ENCODE measurements around the gene SLC35B1.

The SLC35B1 gene

GRCh38 chr17:49691677-49692191 lies 16.0 kb downstream of the SLC35B1 start:
- no peaks in the 10 kb centered on the region for H3K27me3 ChIP-seq (ENCODE audit: insufficient read depth, poor library complexity, severe bottlenecking)
- no peak for DNase-seq (ENCODE audit: low read depth in 1 of 2, low spot score in 1 of 2)
- TF ChIP-seq POLR2AphosphoS5 (IDR thresholded peaks at IDR 0.05; ENCODE audit: low read depth) (no peak), SPI1 (IDR thresholded peaks at IDR 0.05; ENCODE audit: borderline replicate concordance, low read depth) (no peak), GABPA (IDR thresholded peaks at IDR 0.05; ENCODE audit: low read depth) (no peak)
- TF ChIP-seq, protein P1, sequence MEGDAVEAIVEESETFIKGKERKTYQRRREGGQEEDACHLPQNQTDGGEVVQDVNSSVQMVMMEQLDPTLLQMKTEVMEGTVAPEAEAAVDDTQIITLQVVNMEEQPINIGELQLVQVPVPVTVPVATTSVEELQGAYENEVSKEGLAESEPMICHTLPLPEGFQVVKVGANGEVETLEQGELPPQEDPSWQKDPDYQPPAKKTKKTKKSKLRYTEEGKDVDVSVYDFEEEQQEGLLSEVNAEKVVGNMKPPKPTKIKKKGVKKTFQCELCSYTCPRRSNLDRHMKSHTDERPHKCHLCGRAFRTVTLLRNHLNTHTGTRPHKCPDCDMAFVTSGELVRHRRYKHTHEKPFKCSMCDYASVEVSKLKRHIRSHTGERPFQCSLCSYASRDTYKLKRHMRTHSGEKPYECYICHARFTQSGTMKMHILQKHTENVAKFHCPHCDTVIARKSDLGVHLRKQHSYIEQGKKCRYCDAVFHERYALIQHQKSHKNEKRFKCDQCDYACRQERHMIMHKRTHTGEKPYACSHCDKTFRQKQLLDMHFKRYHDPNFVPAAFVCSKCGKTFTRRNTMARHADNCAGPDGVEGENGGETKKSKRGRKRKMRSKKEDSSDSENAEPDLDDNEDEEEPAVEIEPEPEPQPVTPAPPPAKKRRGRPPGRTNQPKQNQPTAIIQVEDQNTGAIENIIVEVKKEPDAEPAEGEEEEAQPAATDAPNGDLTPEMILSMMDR (IDR thresholded peaks at IDR 0.05; ENCODE audit: insufficient read depth, low read length), result no peak
- TF ChIP-seq, protein P2, sequence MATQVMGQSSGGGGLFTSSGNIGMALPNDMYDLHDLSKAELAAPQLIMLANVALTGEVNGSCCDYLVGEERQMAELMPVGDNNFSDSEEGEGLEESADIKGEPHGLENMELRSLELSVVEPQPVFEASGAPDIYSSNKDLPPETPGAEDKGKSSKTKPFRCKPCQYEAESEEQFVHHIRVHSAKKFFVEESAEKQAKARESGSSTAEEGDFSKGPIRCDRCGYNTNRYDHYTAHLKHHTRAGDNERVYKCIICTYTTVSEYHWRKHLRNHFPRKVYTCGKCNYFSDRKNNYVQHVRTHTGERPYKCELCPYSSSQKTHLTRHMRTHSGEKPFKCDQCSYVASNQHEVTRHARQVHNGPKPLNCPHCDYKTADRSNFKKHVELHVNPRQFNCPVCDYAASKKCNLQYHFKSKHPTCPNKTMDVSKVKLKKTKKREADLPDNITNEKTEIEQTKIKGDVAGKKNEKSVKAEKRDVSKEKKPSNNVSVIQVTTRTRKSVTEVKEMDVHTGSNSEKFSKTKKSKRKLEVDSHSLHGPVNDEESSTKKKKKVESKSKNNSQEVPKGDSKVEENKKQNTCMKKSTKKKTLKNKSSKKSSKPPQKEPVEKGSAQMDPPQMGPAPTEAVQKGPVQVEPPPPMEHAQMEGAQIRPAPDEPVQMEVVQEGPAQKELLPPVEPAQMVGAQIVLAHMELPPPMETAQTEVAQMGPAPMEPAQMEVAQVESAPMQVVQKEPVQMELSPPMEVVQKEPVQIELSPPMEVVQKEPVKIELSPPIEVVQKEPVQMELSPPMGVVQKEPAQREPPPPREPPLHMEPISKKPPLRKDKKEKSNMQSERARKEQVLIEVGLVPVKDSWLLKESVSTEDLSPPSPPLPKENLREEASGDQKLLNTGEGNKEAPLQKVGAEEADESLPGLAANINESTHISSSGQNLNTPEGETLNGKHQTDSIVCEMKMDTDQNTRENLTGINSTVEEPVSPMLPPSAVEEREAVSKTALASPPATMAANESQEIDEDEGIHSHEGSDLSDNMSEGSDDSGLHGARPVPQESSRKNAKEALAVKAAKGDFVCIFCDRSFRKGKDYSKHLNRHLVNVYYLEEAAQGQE (IDR thresholded peaks at IDR 0.05; ENCODE audit: insufficient replicate concordance, low read depth), result no peak
- no peak overlapping the region for H3K4me3 ChIP-seq (replicated peaks; ENCODE audit: insufficient read depth, low read length)
- no peak overlapping the region for H3K27ac ChIP-seq (replicated peaks)

DNA sequence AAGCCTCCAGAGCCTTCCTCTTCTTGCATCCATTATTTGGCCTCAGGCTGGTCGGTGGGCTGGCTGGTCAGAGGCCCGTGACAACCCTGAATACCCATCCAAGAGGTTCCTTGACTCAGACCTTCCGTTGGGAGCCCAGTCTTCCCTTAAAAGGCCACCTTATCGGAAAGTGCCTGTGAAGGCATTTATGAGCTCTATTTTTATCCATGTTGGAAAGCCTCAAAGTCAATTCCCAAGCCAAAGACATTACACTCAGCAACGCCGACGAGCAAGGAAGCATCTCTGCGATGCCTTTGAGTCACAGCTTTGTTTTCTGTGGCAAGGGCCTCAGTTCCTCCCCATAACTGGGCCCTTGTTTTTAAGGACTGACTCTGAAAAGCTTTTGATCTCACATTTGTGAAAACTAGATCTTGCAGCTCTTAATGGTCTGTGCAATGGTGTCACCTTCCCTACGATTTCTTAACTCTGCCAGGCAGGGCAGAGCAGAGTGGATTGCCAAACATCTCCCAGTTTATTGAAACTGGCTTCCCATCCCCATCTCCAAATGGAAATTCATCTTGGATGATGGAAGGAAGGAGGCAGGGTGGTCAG lies 16.6 kb downstream of the SLC35B1 start:
- Histone ChIP-seq H3K4me3 (replicated peaks; ENCODE audit: insufficient read depth, low read length) (no peak overlapping the region), H3K27me3 (ENCODE audit: insufficient read depth, poor library complexity, severe bottlenecking) (no peaks in the 10 kb centered on the region), H3K27ac (replicated peaks) (no peak overlapping the region)
- TF ChIP-seq, protein P1 (IDR thresholded peaks at IDR 0.05; ENCODE audit: insufficient read depth, low read length), result no peak
- TF ChIP-seq GABPA (IDR thresholded peaks at IDR 0.05; ENCODE audit: low read depth) (no peak), POLR2AphosphoS5 (IDR thresholded peaks at IDR 0.05; ENCODE audit: low read depth) (no peak), SPI1 (IDR thresholded peaks at IDR 0.05; ENCODE audit: borderline replicate concordance, low read depth) (no peak)
- TF ChIP-seq, protein P2 (IDR thresholded peaks at IDR 0.05; ENCODE audit: insufficient replicate concordance, low read depth), result no peak
- no peak for DNase-seq (ENCODE audit: low read depth in 1 of 2, low spot score in 1 of 2)

GRCh38 chr17:49690256-49690655 lies 17.5 kb downstream of the SLC35B1 start:
- no peaks in the 10 kb centered on the region for H3K27me3 ChIP-seq (ENCODE audit: insufficient read depth, poor library complexity, severe bottlenecking)
- H3K4me3 ChIP-seq (replicated peaks; ENCODE audit: insufficient read depth, low read length), result no peak overlapping the region
- DNase-seq (ENCODE audit: low read depth in 1 of 2, low spot score in 1 of 2), result no peak
- TF ChIP-seq, protein P2 (IDR thresholded peaks at IDR 0.05; ENCODE audit: insufficient replicate concordance, low read depth), result no peak
- TF ChIP-seq, protein P1 (IDR thresholded peaks at IDR 0.05; ENCODE audit: insufficient read depth, low read length), result no peak
- no peak for TF ChIP-seq GABPA (IDR thresholded peaks at IDR 0.05; ENCODE audit: low read depth)
- TF ChIP-seq SPI1 (IDR thresholded peaks at IDR 0.05; ENCODE audit: borderline replicate concordance, low read depth), result no peak
- no peak for TF ChIP-seq POLR2AphosphoS5 (IDR thresholded peaks at IDR 0.05; ENCODE audit: low read depth)
- no peak overlapping the region for H3K27ac ChIP-seq (replicated peaks)

Measured in HL-60 (cell line).